A549 (cell line): Measurements from ENCODE around the gene ZNF385A. TPM values are rescaled to one million over a fixed set of nuclear protein-coding genes. Genes with fewer than 3 reads are reported as not detected.

ENCODE experiments used
- ATAC-seq, 2 experiments: fragments of 200-7000 bp in 1 of 2; fragments of >200 bp in 1 of 2; cut with Nextera tagmentation in 1 of 2; cut with Tn5 transposase in 1 of 2; 3 replicates each; pipeline versions ENCODE4 v1.8.0 to v1.9.1; 2018 to 2020; ENCODE audit warnings: mild to moderate bottlenecking in 1 of 2, moderate library complexity in 1 of 2
- CTCF ChIA-PET: fragments of 300-600 bp; sonication (Branson Sonifier 250); formaldehyde crosslinking; extraction: SDS; loops from one replicate; lab custom pipeline; 2021; ENCODE audit warnings: antibody characterized with exemption, inconsistent platforms; lab: Yijun Ruan, JAX
- POLR2A ChIA-PET: fragments of 350-600 bp; formaldehyde crosslinking; extraction: SDS; loops from one replicate; lab custom pipeline; 2021; ENCODE audit warnings: antibody characterized with exemption, inconsistent platforms; lab: Yijun Ruan, JAX
- DNase-seq, 2 experiments: peaks; one replicate each; pipeline versions ENCODE4 v3.0.0 to v3.0.0-alpha.2; 2011 to 2016; ENCODE audit warnings: low read depth in 1 of 2, low spot score in 1 of 2
- FAIRE-seq: peaks from 2 replicates; lab custom pipeline; 2011; peaks lifted over from hg19 to GRCh38; lab: Jason Lieb, UNC
- H3K27ac ChIP-seq, 2 experiments: fragments of >200 bp; sonication (Bioruptor Twin); formaldehyde crosslinking; 3 replicates each; pipeline ENCODE4 v1.5.1; 2016 to 2017
- H3K4me1 ChIP-seq: fragments of >200 bp; sonication (Bioruptor Twin); formaldehyde crosslinking; 3 replicates; pipeline ENCODE4 v1.6.1; 2016
- H3K4me2 ChIP-seq: fragments of >200 bp; sonication (Bioruptor Twin); formaldehyde crosslinking; 3 replicates; pipeline ENCODE4 v1.6.1; 2016
- H3K4me3 ChIP-seq: fragments of >200 bp; sonication (Bioruptor Twin); formaldehyde crosslinking; 3 replicates; pipeline ENCODE4 v1.5.1; 2016
- H3K9me3 ChIP-seq: fragments of >200 bp; sonication (Bioruptor Twin); formaldehyde crosslinking; 3 replicates; pipeline ENCODE4 v1.6.1; 2016
- CBX8 ChIP-seq: fragments of 200-600 bp; sonication (generic); IDR thresholded peaks from 2 replicates; pipeline ENCODE4 v1.6.1; 2016
- CEBPB ChIP-seq, 2 experiments: fragments of >200 bp in 1 of 2; sonication (Bioruptor Twin) in 1 of 2; formaldehyde crosslinking in 1 of 2; IDR thresholded peaks; 2 replicates each; pipeline ENCODE4 v1.6.1; 2012 to 2016
- CHD2 ChIP-seq: fragments of 150-350 bp; IDR thresholded peaks from 2 replicates; pipeline ENCODE4 v1.6.1; 2014; ENCODE audit warnings: low read length; ENCODE audit not compliant: partially characterized antibody
- EHF ChIP-seq: fragments of 250-450 bp; sonication (Bioruptor Pico); IDR thresholded peaks from 2 replicates; pipeline ENCODE4 v1.5.0; 2020; ENCODE audit warnings: mild to moderate bottlenecking
- EHMT2 ChIP-seq: fragments of 200-600 bp; sonication (generic); IDR thresholded peaks from 2 replicates; pipeline ENCODE4 v1.6.1; 2016; ENCODE audit warnings: antibody characterized with exemption, low read depth, mild to moderate bottlenecking, moderate library complexity
- ELK1 ChIP-seq: fragments of 150-350 bp; IDR thresholded peaks from 2 replicates; pipeline ENCODE4 v1.6.1; 2014; ENCODE audit warnings: low read depth, mild to moderate bottlenecking, low read length
- ESRRA ChIP-seq: fragments of 150-350 bp; IDR thresholded peaks from 2 replicates; pipeline ENCODE4 v1.6.1; 2014; ENCODE audit warnings: mild to moderate bottlenecking, low read length, borderline replicate concordance
- FOXS1 ChIP-seq: fragments of 250-450 bp; sonication (Bioruptor Pico); IDR thresholded peaks from 2 replicates; pipeline ENCODE4 v1.5.0; 2020; ENCODE audit warnings: mild to moderate bottlenecking, moderate library complexity
- HES2 ChIP-seq: fragments of >200 bp; sonication (Bioruptor Twin); formaldehyde crosslinking; IDR thresholded peaks from 2 replicates; pipeline ENCODE4 v1.6.1; 2016
- HOXA7 ChIP-seq: fragments of 250-450 bp; sonication (Bioruptor Pico); IDR thresholded peaks from 2 replicates; pipeline ENCODE4 v1.5.0; 2020; ENCODE audit warnings: mild to moderate bottlenecking, moderate library complexity
- HOXB13 ChIP-seq: fragments of 250-450 bp; sonication (Bioruptor Pico); IDR thresholded peaks from 2 replicates; pipeline ENCODE4 v1.5.0; 2020; ENCODE audit warnings: low read depth, mild to moderate bottlenecking, moderate library complexity
- MAZ ChIP-seq: fragments of 150-350 bp; IDR thresholded peaks from 2 replicates; pipeline ENCODE4 v1.6.1; 2014; ENCODE audit warnings: antibody characterized with exemption, low read depth, low read length, borderline replicate concordance
- NFE2L2 ChIP-seq: fragments of 150-350 bp; conservative IDR thresholded peaks from 2 replicates; pipeline ENCODE4 v1.6.1; 2014; ENCODE audit warnings: low read length
- NPAS2 ChIP-seq: fragments of 250-450 bp; sonication (Bioruptor Pico); IDR thresholded peaks from 2 replicates; pipeline ENCODE4 v1.8.0; 2022; ENCODE audit warnings: mild to moderate bottlenecking, moderate library complexity, borderline replicate concordance
- POLR2A ChIP-seq: IDR thresholded peaks from 2 replicates; pipeline ENCODE4 v1.6.1; 2012; ENCODE audit warnings: mild to moderate bottlenecking, low read length
- POLR2AphosphoS2 ChIP-seq: conservative IDR thresholded peaks from 2 replicates; pipeline ENCODE4 v1.6.1; 2012; ENCODE audit warnings: low read length, improper control_type of control experiment, inconsistent platforms
- RAD21 ChIP-seq, 2 experiments: fragments of >200 bp in 1 of 2; sonication (Bioruptor Twin) in 1 of 2; formaldehyde crosslinking in 1 of 2; IDR thresholded peaks in 1 of 2; conservative IDR thresholded peaks in 1 of 2; 2 replicates in 1 of 2; 3 replicates in 1 of 2; pipeline ENCODE4 v1.6.1; 2012 to 2018; ENCODE audit warnings: inconsistent platforms in 1 of 2
- RCOR1 ChIP-seq: fragments of 150-350 bp; IDR thresholded peaks from 2 replicates; pipeline ENCODE4 v1.6.1; 2014; ENCODE audit warnings: antibody characterized with exemption, low read length, low read depth
- TFCP2L1 ChIP-seq: fragments of 250-450 bp; sonication (Bioruptor Pico); IDR thresholded peaks from 2 replicates; pipeline ENCODE4 v1.5.0; 2021; ENCODE audit warnings: mild to moderate bottlenecking
- TP53 ChIP-seq: fragments of 250-450 bp; sonication (Bioruptor Pico); IDR thresholded peaks from 2 replicates; pipeline ENCODE4 v1.5.0; 2021; ENCODE audit warnings: mild to moderate bottlenecking, moderate library complexity
- USF2 ChIP-seq: fragments of 450-650 bp; IDR thresholded peaks from 2 replicates; pipeline ENCODE4 v1.6.1; 2014; ENCODE audit warnings: antibody characterized with exemption
- ZC3H11A ChIP-seq: fragments of 450-650 bp; IDR thresholded peaks from 2 replicates; pipeline ENCODE4 v1.6.1; 2014; ENCODE audit warnings: antibody characterized with exemption, mild to moderate bottlenecking
- ZFP36 ChIP-seq: fragments of 450-650 bp; IDR thresholded peaks from 2 replicates; pipeline ENCODE4 v1.6.1; 2014; ENCODE audit warnings: borderline replicate concordance; ENCODE audit not compliant: partially characterized antibody
- ZSCAN20 ChIP-seq: fragments of 250-450 bp; sonication (Bioruptor Pico); IDR thresholded peaks from 2 replicates; pipeline ENCODE4 v1.8.0; 2022; ENCODE audit warnings: mild to moderate bottlenecking, moderate library complexity
- WGBS: methylation state at CpG from one replicate; pipeline ENCODE4 v1.1.6; 2017; ENCODE audit errors: missing lambda C conversion rate; 5-methylcytosine and 5-hydroxymethylcytosine counted together
- polyA plus RNA-seq, 4 experiments: library from polyadenylated mRNA; depleted of rRNA in 3 of 4; stranded (reverse); fragments of >200 nt; fragmentation: RNase III in 1 of 4; extraction: RNeasy Plus Mini Kit Qiagen cat#74134 plus additional on column Dnase treatment in 1 of 4; gene quantifications; 2 replicates in 3 of 4; 3 replicates in 1 of 4; pipeline ENCODE4 v1.2.3, GENCODE V29; 2011 to 2017
- TF ChIP-seq, protein P1 (sequence below): fragments of >200 bp; sonication (Bioruptor Twin); formaldehyde crosslinking; IDR thresholded peaks from 3 replicates; pipeline ENCODE4 v1.6.1; 2016
- TF ChIP-seq, protein P2 (sequence below): IDR thresholded peaks from 2 replicates; pipeline ENCODE4 v1.6.1; 2012; ENCODE audit warnings: low read depth, borderline replicate concordance

ZNF385A gene
- polyA plus RNA-seq, 2 of the 4 experiments (the other 2 are of a cell fraction), result 1.8 to 14.9 TPM

DNA sequence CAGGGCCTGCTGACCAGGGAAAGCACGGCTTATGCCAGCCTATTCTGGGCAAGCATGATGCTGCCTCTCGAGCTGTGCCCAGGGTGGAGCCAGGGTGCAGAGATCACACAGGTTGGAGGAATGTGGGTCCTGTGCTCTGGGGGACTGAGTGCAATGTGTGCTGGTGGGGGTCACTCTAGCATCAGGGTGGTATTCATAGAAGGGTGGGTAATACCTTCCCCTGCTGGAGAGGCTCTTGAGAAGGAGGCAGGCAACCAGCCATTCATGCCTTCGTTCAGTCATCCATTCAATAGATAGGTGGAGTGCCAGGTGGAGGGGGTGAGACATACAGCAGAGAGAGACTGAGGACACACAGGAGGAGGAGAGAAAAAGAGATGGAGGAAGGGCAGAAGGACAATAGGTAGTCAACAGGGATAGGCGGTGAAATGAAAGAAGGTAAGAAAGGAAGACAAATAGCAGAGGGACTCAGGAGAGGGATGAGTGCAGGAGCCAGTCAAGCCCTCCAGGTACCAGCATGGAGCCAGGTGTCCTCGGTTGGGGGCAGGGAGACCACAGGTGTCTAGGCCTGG, 5.2 kb upstream of the ZNF385A start:
- no peaks in the 10 kb centered on the region for H3K9me3 ChIP-seq
- DNase-seq, result no peak
- no peak overlapping the region for H3K27ac ChIP-seq
- TF ChIP-seq, protein P1, sequence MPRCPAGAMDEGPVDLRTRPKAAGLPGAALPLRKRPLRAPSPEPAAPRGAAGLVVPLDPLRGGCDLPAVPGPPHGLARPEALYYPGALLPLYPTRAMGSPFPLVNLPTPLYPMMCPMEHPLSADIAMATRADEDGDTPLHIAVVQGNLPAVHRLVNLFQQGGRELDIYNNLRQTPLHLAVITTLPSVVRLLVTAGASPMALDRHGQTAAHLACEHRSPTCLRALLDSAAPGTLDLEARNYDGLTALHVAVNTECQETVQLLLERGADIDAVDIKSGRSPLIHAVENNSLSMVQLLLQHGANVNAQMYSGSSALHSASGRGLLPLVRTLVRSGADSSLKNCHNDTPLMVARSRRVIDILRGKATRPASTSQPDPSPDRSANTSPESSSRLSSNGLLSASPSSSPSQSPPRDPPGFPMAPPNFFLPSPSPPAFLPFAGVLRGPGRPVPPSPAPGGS, result no peak
- TF ChIP-seq FOXS1, result no peak
- no peak for TF ChIP-seq MAZ
- no peak for TF ChIP-seq NFE2L2
- no peak for TF ChIP-seq TFCP2L1 (CRISPR knock-in tag)
- TF ChIP-seq POLR2AphosphoS2, result no peak
- TF ChIP-seq, protein P2, sequence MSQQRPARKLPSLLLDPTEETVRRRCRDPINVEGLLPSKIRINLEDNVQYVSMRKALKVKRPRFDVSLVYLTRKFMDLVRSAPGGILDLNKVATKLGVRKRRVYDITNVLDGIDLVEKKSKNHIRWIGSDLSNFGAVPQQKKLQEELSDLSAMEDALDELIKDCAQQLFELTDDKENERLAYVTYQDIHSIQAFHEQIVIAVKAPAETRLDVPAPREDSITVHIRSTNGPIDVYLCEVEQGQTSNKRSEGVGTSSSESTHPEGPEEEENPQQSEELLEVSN, result no peak
- TF ChIP-seq HES2, result no peak
- TF ChIP-seq EHF (CRISPR knock-in tag), result no peak
- no peak for TF ChIP-seq POLR2A
- TF ChIP-seq ZC3H11A, result no peak
- TF ChIP-seq CBX8, result no peak
- no peak for TF ChIP-seq ZSCAN20
- no peak overlapping the region; the same call in 2 of the 3 replicates for H3K4me2 ChIP-seq
- POLR2A ChIA-PET, result no interaction called here
- no peak for FAIRE-seq
- CTCF ChIA-PET, result interaction anchor here (1.1 to 2.0 kb wide), 2 partner anchors 9 to 19 kb away, joined by 4 to 7 read pairs; no protein-coding TSS in a partner anchor
- ATAC-seq, result no peak
- WGBS, result 89% methylated on average over 5 of the region's 5 CpGs
- peaks cover 15% of the 10 kb centered on the region; the same call in 2 of the 3 replicates for H3K4me1 ChIP-seq
- H3K4me3 ChIP-seq, result no peak overlapping the region

DNA sequence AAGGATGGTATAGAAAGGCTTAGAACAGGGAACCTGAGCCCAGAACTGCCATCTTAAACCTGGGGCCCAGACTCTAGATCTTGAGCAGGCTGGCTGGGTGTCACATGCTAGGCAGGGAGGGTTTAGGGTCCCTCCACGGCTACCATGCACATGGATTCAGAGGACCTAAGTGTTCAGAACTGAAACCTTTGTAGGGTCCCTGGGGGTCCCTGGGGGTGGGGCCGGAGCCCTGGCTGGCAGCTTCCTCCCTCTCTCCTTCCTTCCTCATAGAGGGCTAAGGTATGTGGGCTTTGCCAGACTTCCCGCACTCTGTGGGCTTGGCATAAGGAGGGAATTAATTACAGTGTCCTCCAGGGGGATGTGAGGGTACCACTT, 4.6 kb upstream of the ZNF385A start:
- TF ChIP-seq RCOR1, result no peak
- no peak for TF ChIP-seq NPAS2 (CRISPR knock-in tag)
- TF ChIP-seq CEBPB (IDR thresholded peaks at IDR 0.05), result no peak
- TF ChIP-seq POLR2AphosphoS2, result no peak
- no peak for TF ChIP-seq TP53 (CRISPR knock-in tag)
- TF ChIP-seq ESRRA, result no peak
- TF ChIP-seq USF2, result no peak
- no peak for TF ChIP-seq CHD2
- TF ChIP-seq ELK1, result no peak
- TF ChIP-seq HOXB13, result no peak
- no peak for TF ChIP-seq EHMT2
- TF ChIP-seq HES2, result no peak
- TF ChIP-seq ZFP36, result no peak
- no peak for TF ChIP-seq HOXA7
- no peak for TF ChIP-seq RAD21 (conservative IDR thresholded peaks at IDR 0.05 in 1 of 2, IDR thresholded peaks at IDR 0.05 in 1 of 2)
- TF ChIP-seq, all 56 proteins: peak for 0
- ATAC-seq (peak in 1 of 2 experiments; percentile 9; a peak in 1 of 6 replicates), FAIRE-seq (no peak), DNase-seq (no peak)
- CTCF ChIA-PET, result interaction anchor here (2.0 kb wide), 1 partner anchor 9 kb away, joined by 7 read pairs; no protein-coding TSS in a partner anchor
- 89% methylated on average over 3 of the region's 3 CpGs for WGBS
- no peak overlapping the region for H3K4me2 ChIP-seq
- peaks cover 21% of the 10 kb centered on the region; the same call in 2 of the 3 replicates for H3K4me1 ChIP-seq
- POLR2A ChIA-PET, result no interaction called here
- H3K4me3 ChIP-seq, result no peak overlapping the region
- H3K27ac ChIP-seq, result no peak overlapping the region
- H3K9me3 ChIP-seq, result no peaks in the 10 kb centered on the region
